ENCODE data around the gene DPH7. TPM values are rescaled to one million over a fixed set of nuclear protein-coding genes. Genes with fewer than 3 reads are reported as not detected.
A peak's percentile ranks its signal among the peaks of the same experiment; 100 is the strongest.
"Not testable (repeated sequence)": the region's sequence is repeated elsewhere in the genome, so short reads cannot be mapped to it uniquely, and the experiment has no call there.

Gene DPH7
- total RNA-seq, 1 donor from 2014 or later = 21.8 TPM

DNA sequence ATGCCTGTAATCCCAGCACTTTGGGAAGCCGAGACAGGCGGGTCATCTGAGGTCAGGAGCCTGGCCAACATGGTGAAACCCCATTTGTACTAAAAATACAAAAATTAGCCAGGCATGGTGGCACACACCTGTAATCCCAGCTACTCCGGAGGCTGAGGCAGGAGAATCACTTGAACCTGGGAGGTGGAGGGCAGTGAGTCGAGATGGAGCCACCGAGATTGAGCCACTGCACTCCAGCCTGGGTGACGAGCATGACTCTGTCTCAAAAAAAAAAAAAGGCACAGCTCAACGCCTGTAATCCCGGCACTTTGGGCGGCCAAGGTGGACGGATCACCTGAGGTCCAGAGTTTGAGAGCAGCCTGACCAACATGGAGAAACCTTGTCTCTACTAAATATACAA is 25.1 kb downstream of the DPH7 start:
- ATAC-seq; DNase-seq; intact Hi-C loops (cut with micrococcal nuclease): not testable (repeated sequence)

DNA sequence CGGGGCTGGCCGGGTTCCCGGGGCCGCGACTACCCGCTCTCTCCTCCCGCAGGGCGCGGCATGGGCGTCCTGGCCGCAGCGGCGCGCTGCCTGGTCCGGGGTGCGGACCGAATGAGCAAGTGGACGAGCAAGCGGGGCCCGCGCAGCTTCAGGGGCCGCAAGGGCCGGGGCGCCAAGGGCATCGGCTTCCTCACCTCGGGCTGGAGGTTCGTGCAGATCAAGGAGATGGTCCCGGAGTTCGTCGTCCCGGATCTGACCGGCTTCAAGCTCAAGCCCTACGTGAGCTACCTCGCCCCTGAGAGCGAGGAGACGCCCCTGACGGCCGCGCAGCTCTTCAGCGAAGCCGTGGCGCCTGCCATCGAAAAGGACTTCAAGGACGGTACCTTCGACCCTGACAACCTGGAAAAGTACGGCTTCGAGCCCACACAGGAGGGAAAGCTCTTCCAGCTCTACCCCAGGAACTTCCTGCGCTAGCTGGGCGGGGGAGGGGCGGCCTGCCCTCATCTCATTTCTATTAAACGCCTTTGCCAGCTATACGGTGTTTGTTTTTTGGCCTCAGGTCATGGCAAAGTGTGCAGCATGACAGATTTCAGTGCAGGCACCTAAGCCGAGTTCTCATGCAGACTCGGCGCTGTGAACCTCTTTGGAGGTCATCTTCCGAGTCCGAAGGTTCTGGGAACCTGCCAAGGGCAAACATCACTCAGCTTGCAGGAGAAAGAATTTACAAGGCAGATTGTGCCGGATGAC is 26.5 kb downstream of the DPH7 start:
- intact Hi-C loops (cut with micrococcal nuclease) = no loop called here
- ATAC-seq (peak; percentile 10), DNase-seq (peak; percentile 49)

DNA sequence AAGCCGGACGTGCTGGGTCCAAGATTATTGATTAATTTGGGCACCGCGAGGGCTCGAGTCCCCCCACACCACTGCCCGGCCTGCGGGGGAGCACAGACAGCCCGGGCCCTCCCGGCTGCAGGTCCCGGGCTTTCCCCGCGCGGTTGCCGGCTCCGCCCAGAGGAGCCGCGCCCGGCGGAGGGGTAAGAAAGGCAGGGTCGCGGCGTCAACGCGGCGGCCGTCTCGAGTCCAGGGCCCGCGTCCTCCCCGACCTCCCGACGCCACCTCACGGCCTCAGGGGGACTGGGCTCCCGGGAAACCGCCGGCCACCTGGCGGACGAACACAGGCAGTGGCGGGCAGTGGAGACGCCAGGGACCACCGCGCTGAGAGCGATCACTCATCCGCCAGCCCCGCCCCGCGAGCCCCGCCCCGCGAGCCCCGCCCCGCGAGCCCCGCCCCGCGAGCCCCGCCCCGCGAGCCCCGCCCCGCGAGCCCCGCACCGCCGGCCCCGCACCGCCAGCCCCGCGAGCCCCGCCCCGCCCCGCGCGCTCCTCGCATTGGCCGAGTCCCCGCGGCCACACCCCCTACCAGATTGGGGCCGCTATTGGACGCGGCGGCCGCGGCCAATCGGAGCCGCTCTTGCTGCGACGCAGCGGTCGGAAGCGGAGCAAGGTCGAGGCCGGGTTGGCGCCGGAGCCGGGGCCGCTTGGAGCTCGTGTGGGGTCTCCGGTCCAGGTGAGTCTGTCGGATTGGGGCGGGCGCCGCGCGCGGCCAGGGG is 27.3 kb downstream of the DPH7 start, which contains the start of gene MRPL41:
Gene MRPL41, plus strand, starts transcription at position 616 of the 758 bp plus-strand sequence. CDS start 203 bp downstream, outside the sequence.
- intact Hi-C loops (cut with micrococcal nuclease) = no loop called here
- peak; percentile 95 for DNase-seq
- peak; percentile 74 for ATAC-seq

DNA sequence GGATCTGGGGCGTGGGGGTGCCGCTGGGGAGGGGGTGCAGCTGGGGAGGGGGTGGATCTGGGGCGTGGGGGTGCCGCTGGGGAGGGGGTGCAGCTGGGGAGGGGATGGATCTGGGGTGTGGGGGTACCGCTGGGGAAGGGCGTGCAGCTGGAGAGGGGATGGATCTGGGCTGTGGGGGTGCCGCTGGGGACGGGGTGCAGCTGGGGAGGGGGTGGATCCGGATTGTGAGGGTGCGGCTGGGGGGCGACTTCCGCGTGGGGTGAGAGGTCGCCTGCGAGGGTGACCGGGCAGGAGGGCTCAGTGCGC is 27.8 kb downstream of the DPH7 start:
- DNase-seq; intact Hi-C loops (cut with micrococcal nuclease): not testable (repeated sequence)
- ATAC-seq = peak; percentile 3

DNA sequence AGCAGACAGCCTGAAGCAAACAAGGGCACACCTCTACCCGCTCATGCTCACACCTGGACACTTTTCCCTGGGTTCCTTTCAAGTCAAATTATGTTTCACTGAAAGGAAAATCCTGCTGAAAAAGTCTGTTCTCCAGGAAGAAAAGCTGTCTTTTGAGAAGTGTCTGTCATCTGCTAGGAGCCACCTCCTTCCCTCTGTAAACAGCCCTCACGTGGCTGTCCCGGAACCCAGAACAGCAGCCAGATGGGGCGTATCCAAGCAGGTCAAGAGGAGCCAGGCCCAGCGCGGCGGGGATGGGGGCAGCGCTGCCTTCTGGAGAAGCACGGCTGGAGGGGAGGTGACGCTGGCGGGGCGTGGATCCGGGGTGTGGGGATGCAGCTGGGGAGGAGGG is 28.5 kb downstream of the DPH7 start, which contains the start of gene PNPLA7:
Gene PNPLA7, minus strand, starts transcription at position 172 of the 391 bp plus-strand sequence. CDS start 205 bp downstream, outside the sequence.
- ATAC-seq = peak; percentile 85
- intact Hi-C loops (cut with micrococcal nuclease) = no loop called here
- DNase-seq = peak; percentile 92

DNA sequence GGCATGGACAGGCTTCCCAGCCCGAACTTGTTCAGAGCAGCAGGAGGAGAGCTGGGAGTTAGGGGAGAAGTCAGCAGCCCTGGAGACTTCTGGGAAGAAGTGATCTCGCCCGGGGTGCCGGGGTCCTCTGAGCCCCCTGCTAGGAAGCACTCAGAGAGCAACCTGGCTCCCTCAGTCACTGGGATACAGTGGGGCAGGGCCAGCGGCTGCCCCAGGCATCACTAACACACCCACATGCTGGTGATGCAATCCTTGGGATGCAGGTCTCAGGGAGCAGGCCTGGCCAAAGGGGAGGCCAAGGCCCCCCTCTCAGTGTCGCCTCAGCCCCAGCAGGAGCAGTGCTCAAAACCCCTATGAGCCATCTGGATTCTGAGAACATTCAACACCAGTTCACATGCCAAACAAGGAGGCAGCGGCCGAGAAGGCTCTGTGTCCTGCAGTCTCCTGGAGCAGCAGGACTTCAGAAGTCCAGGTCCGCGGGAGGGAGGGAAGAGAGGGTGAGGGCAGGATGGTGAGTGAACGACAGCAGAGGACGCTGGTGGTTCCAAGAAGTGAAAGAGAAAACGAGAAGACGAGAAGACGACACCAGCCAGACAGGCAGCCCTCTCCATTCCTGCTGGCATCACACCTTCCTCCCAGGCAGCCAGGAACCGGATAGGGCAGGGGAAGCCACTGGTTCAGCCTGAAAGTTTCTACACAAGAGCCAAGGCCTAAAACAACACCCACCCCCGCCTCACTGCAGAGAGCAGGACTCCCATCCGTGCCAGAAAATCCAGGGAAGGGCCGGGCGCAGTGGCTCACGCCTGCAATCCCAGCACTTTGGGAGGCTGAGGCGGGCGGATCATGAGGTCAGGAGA is 30.8 kb downstream of the DPH7 start:
- no peak for ATAC-seq
- intact Hi-C loops (cut with micrococcal nuclease) = no loop called here
- DNase-seq = no peak

DNA sequence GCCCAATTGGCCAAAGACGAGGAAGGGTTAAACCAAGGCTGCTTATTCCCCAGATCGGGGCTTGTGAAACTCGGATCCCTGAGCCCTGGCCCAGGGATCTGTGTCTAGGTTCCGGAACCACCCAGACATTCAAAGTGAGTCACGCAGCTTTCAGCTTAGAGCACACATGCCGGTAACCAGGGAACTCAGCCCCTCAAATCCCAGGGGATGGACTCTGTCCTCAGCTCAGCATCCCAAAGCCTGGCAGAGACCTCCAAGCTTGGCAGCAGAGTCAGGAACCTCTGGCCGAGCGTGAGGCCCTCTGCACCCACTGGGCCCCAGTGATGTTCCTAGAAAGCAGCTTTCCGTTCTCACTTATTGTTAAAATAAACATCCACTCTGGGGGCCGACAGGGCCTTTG is 33.6 kb downstream of the DPH7 start:
- no peak for DNase-seq
- intact Hi-C loops (cut with micrococcal nuclease) = no loop called here
- ATAC-seq = no peak

DNA sequence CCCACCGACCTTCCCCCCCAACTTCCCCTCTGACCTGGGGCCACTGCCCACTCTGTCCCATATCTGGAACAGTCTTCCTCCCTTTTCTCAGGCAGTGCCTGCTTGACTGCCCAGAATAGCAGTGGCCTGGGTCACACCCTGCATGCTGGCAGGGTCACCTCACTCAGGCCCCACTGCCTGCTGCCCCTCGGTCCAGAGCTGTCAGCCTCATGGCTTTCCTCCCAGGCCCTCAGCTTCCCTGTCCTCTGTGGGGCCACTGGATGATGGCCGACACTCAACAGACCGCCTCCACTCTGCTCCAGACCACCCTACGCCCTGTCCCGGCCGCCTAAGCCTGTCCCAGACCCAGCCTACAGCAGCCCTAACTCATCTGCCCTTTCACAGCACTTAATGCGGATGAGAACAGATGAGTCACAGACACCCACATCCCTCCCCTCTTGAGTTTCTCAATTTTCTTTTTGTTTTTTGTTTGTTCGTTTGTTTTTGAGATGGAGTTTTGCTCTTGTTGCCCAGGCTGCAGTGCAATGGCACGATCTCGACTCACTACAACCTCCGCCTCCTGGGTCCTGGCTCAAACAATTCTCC is 34.5 kb downstream of the DPH7 start:
- no peak for ATAC-seq
- DNase-seq = no peak

DNA sequence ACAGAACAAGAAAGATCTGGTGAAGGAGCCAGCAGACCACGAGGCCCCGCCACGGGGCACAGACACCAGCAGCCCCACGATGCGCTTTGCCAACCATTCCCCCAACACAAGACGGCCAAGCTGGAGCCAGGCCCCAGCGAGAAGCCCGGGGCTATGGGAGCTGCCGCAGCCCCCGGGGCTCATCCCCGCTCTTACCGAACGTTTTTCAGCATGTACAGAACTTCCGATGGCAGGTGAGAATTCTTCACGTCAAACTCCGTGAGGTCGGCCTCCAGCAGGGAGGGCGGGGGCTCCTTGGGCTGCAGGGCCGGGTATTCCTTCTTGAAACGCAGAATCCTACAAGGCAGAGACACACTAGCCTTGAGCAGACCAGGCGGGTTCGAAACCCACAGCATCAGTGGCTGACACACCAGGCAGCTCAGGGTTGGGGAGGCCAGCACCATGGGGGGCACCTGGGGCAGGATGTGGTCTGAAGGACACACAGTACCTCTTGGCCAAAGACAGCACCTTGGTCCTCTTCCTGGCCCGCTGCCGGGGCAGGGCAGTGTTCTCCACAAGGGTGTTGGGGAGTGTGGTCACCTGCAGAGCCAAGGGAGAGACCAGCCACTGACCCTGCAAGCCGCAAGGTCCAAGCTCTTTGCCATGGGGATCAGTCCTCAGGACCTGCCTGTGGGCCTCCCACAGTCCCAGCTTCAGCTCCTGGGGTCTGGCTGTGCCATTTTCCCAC is 35.3 kb downstream of the DPH7 start:
- ATAC-seq (no peak), DNase-seq (no peak)
- intact Hi-C loops (cut with micrococcal nuclease) = no loop called here

More for the DNA sequence above, 34.5 kb downstream of the DPH7 start:
- intact Hi-C loops (cut with micrococcal nuclease) = no loop called here

DNA sequence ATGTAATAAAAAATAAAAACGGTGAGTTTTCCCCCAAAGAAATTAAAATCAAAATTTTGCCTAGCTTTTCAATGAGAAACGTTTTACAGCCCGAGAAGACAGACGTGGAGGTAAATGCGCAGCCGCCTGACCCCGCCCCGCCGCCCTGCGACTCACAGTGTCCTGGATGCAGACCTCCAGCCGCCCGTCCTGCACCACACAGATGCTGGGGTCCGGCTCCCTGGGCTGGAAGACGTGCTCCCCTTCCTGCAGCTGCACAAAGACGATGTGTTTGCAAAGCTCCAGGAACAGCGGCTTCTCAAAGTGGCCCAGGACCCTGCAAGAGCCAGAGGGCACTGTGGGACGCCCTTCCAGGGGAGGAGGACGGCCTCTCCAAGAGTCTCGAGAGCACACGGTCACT is 36.2 kb downstream of the DPH7 start:
- no peak for DNase-seq

DNA sequence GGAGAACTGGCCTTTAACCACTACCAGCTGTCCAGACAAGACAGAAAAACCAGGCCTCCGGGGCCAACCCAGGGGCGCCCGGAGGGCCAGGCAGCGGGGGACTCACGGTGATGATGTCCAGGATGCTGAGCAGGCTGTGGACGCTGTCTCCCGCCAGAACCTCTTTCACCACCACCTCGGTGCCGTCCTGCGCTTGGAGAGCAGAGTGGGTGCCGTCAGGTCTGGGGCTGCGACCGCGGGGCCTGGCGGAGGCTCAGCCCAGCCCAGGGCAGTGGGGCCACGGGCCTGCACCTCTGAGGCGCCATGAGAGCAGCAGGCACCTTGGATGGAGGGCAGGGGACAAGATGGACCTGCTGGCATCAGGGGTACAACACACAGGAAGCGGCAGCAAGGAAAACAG is 38.2 kb downstream of the DPH7 start:
- ATAC-seq (no peak), DNase-seq (no peak)
- intact Hi-C loops (cut with micrococcal nuclease) = no loop called here

More for the DNA sequence above, 36.2 kb downstream of the DPH7 start:
- intact Hi-C loops (cut with micrococcal nuclease) = no loop called here
- ATAC-seq = no peak

DNA sequence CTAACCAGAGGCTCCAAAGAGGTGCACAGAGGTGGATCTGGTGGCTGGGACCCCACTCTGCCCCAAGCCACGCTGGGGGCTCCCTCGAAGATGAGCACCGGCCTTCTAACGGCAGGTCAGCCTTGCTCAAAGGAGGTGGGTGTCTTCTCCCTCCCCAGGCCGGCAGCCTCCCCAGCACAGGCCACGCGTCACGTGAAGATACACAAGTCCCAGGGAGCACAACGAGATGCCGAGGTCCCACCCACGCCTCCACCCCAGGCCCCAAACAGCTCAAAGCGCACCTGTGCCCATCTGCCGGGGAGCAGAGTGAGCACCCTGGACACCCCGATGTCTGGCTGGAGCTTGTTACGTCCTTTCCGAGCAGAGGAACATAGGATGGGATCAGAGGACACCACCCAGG is 40.7 kb downstream of the DPH7 start:
- ATAC-seq (no peak), DNase-seq (no peak)

DNA sequence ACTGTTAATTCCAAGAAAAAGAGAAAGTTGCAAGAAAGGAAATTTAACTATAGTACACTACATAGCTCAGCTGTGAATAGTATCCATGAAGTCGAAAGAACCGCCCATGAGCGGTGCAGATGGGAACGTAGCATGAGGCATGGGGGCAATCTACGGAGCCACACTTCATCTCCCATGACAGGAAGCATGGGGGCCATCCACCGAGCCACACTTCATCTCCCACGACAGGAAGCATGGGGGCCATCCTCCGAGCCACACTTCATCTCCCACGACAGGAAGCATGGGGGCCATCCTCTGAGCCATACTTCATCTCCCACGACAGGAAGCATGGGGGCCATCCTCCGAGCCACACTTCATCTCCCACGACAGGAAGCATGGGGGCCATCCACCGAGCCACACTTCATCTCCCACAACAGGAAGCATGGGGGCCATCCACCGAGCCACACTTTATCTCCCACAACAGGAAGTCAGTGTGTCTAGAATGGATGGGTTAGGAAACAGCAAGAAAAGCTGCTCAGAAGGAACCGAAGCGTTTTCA is 42.1 kb downstream of the DPH7 start:
- intact Hi-C loops (cut with micrococcal nuclease); DNase-seq; ATAC-seq: not testable (repeated sequence)

More for the DNA sequence above, 40.7 kb downstream of the DPH7 start:
- intact Hi-C loops (cut with micrococcal nuclease) = no loop called here

DNA sequence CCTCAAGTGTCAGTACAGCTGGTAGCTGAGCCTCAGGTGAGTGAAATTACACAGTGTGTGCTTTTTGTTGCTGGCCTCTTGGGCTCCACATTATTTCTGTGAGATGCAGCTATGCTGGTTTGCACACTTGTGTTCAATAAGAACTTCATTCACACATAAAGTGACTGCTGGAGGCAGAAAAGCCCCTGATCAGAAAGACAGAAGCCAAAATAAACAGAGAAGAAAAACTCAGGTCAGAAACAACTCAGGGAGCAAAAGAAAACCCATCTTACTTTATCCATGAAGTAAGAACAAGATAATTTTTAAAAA is 43.7 kb downstream of the DPH7 start:
- intact Hi-C loops (cut with micrococcal nuclease) = no loop called here
- DNase-seq (no peak), ATAC-seq (no peak)

DNA sequence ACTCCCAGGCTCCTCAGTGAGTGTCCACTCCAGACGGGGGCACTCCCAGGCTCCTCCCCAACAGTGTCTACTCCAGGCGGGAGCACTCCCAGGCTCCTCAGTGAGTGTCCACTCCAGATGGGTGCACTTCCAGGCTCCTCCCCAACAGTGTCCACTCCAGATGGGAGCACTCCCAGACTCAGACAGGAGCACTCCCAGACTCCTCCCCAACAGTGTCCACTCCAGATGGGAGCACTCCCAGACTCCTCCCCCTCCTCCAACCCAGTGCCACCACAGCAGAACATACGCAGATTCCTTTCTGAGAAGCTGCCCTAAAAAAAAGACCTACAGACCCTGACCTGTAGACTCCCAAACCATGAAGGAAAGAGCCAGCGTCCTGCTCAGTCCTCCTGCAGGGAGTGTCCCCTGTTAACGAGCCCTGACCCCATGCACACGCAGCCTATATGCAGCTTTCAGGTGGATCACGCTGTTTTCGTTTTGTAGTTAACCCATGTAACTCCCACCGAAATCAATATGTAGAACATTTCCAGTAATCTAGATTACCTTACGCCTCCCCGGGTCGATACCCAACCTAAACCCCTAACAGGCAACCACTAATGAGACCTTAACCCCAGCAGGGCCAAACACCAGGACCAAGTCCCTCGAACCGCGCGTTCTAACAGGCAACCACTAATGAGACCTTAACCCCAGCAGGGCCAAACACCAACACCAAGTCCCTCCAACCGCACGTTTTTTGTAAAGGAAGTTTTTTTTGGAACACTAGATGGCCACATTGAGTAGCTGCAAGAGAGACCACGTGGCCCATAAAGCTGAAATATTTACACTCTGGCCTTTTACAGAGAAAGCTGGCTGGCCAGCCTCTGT is 44.2 kb downstream of the DPH7 start:
- DNase-seq (no peak), ATAC-seq (peak; percentile 70)
- intact Hi-C loops (cut with micrococcal nuclease) = no loop called here

DNA sequence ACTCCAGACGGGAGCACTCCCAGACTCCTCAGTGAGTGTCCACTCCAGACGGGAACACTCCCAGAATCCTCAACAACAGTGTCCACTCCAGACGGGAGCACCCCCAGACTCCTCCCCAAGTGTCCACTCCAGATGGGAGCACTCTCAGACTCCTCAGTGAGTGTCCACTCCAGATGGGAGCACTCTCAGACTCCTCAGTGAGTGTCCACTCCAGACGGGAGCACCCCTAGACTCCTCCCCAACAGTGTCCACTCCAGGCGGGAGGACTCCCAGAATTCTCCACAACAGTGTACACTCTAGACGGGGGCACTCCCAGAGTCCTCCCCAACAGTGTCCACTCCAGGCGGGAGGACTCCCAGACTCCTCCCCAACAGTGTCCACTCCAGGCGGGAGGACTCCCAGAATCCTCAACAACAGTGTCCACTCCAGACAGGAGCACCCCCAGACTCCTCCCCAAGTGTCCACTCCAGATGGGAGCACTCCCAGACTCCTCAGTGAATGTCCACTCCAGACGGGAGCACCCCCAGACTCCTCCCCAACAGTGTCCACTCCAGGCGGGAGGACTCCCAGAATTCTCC is 45.7 kb downstream of the DPH7 start:
- DNase-seq; intact Hi-C loops (cut with micrococcal nuclease); ATAC-seq: not testable (repeated sequence)

DNA sequence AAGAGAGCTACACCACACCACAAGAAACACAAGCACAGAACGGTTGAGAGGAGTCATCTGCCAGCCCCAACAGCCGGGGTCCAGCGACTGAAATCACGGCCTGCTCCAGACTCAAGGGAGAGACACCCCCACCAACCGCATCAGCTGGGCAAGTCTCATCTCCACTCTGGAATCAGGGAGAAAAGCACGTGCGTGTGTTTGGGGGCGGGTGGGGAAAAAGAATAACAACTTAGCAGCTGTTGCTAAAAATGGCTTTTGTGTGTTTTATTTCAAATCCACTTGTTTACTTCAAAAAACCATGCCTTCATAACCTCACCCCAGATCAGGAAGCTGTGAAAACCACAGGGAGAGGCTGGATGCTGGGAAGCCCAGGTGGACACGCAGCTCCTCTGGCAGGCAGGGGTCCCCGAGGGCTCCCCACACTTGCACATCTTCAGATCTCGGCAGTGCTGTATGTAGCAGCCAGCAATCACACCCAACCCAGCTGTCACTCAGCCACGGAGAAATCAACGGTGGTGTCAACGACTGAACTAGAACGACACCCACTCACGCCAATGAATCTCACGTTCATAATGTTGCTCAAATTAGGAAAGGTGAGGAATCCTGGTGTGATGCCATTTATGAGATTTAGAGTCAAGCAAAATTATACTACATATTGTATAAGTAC is 47.5 kb downstream of the DPH7 start:
- DNase-seq (no peak), ATAC-seq (no peak)
- intact Hi-C loops (cut with micrococcal nuclease) = no loop called here

Data from left ventricle myocardium superior (tissue), 1 donor.